Small intestine (tissue), 7 donors: ENCODE results near the gene YOD1. TPM values are rescaled to one million over a fixed set of nuclear protein-coding genes. Genes with fewer than 3 reads are reported as not detected.
A peak's percentile ranks its signal among the peaks of the same experiment; 100 is the strongest.

Experiments used
- DNase-seq, 2 donors: peaks; one replicate each; pipeline versions ENCODE4 v3.0.0 to v3.0.0-alpha.2; 2013
- FAIRE-seq: peaks from 2 replicates; lab custom pipeline; 2012; peaks lifted over from hg19 to GRCh38; lab: Jason Lieb, UNC
- H3K27ac ChIP-seq, 3 donors: one replicate each; pipeline ENCODE4 v1.5.1; 2013; ENCODE audit warnings: low read length in 2 of 3, mild to moderate bottlenecking in 2 of 3, control low read depth in 1 of 3, inconsistent platforms in 1 of 3, low read depth in 1 of 3, moderate library complexity in 1 of 3
- H3K27me3 ChIP-seq, 3 donors: one replicate each; pipeline ENCODE4 v1.6.1; 2013; ENCODE audit warnings: low read length in 3 of 3, inconsistent platforms in 1 of 3; ENCODE audit not compliant: control insufficient read depth in 3 of 3, insufficient read depth in 3 of 3
- H3K36me3 ChIP-seq, 3 donors: one replicate each; pipeline ENCODE4 v1.6.1; 2013; ENCODE audit warnings: low read length in 3 of 3, inconsistent platforms in 1 of 3, low read depth in 1 of 3, mild to moderate bottlenecking in 1 of 3, moderate library complexity in 1 of 3; ENCODE audit not compliant: control insufficient read depth in 3 of 3, insufficient read depth in 2 of 3
- H3K4me1 ChIP-seq, 3 donors: one replicate each; pipeline ENCODE4 v1.6.1; 2013; ENCODE audit warnings: low read length in 2 of 3, inconsistent platforms in 1 of 3, low read depth in 1 of 3, mild to moderate bottlenecking in 1 of 3, moderate library complexity in 1 of 3; ENCODE audit not compliant: control insufficient read depth in 3 of 3, insufficient read depth in 2 of 3
- H3K4me3 ChIP-seq, 3 donors: one replicate each; pipeline ENCODE4 v1.5.1; 2013; ENCODE audit warnings: low read length in 3 of 3, control low read depth in 1 of 3, inconsistent platforms in 1 of 3, low read depth in 1 of 3, mild to moderate bottlenecking in 1 of 3, moderate library complexity in 1 of 3
- H3K9me3 ChIP-seq, 2 donors: one replicate each; pipeline ENCODE4 v1.6.1; 2013; ENCODE audit warnings: low read depth in 1 of 2, low read length in 1 of 2; ENCODE audit not compliant: control insufficient read depth in 2 of 2, insufficient read depth in 1 of 2
- WGBS, 3 donors: extraction: QIAGEN DNeasy Blood & Tissue Kit; methylation state at CpG; one replicate each; pipeline ENCODE4 v1.1.7; 2013; 5-methylcytosine and 5-hydroxymethylcytosine counted together
- polyA plus RNA-seq, 4 donors: library from polyadenylated mRNA; stranded (reverse) in 3 of 4; unstranded in 1 of 4; fragments of 200-250 nt in 3 of 4; fragments of 120-200 nt in 1 of 4; gene quantifications; one replicate each; pipeline versions ENCODE4 v1.2.1 to v1.2.3, GENCODE V29; 2013
- donor health status: healthy with polysubstance abuse.
- donor health status: control.
- donor health status: control.
- donor health status: Bipolar disorder and iron deficiency.
- donor health status: healthy.

Gene YOD1
- polyA plus RNA-seq, 4 donors, result 1.9 to 8.4 (median 2.7) TPM

GRCh38 chr1:207040181-207040533 lies 10.9 kb downstream of the YOD1 start:
- Histone ChIP-seq H3K27me3 (no peaks in the 10 kb centered on the region), H3K9me3 (no peaks in the 10 kb centered on the region), H3K4me1 (peaks cover 0 to 9% (median 0%) of the 10 kb centered on the region in 3 donors), H3K36me3 (no peaks in the 10 kb centered on the region), H3K4me3 (no peak overlapping the region), H3K27ac (no peak overlapping the region)
- FAIRE-seq, result no peak
- 52 to 65% (median 61%) methylated on average over 3 of the region's 3 CpGs for WGBS, 3 donors
- DNase-seq, result no peak

GRCh38 chr1:207039380-207040180 lies 11.4 kb downstream of the YOD1 start:
- Histone ChIP-seq H3K4me1 (peaks cover 0 to 9% (median 0%) of the 10 kb centered on the region in 3 donors), H3K36me3 (no peaks in the 10 kb centered on the region), H3K9me3 (no peaks in the 10 kb centered on the region), H3K4me3 (no peak overlapping the region), H3K27me3 (no peaks in the 10 kb centered on the region), H3K27ac (no peak overlapping the region)
- FAIRE-seq (no peak), DNase-seq (peak in 1 of 2 donors; percentile 13)
- WGBS, 3 donors, result 80 to 86% (median 82%) methylated on average over 4 of the region's 4 CpGs

GRCh38 chr1:207036865-207037264 lies 14.1 kb downstream of the YOD1 start:
- DNase-seq (no peak), FAIRE-seq (no peak)

GRCh38 chr1:207035877-207036551 lies 15.0 kb downstream of the YOD1 start:
- Histone ChIP-seq H3K36me3 (peaks cover 0 to 3% (median 0%) of the 10 kb centered on the region in 3 donors), H3K27ac (no peak overlapping the region), H3K4me3 (no peak overlapping the region), H3K27me3 (no peaks in the 10 kb centered on the region), H3K4me1 (peaks cover 0 to 15% (median 2%) of the 10 kb centered on the region in 3 donors), H3K9me3 (no peaks in the 10 kb centered on the region)
- FAIRE-seq (no peak), DNase-seq (peak in 1 of 2 donors; percentile 44)
- 68 to 83% (median 71%) methylated on average over 4 of the region's 4 CpGs for WGBS, 3 donors

More at GRCh38 chr1:207036865-207037264, 14.1 kb downstream of the YOD1 start:
- H3K4me3 ChIP-seq, result no peak overlapping the region
- no peaks in the 10 kb centered on the region for H3K27me3 ChIP-seq
- H3K9me3 ChIP-seq, result no peaks in the 10 kb centered on the region
- H3K27ac ChIP-seq, result no peak overlapping the region
- no peaks in the 10 kb centered on the region for H3K36me3 ChIP-seq
- peaks cover 0 to 15% (median 2%) of the 10 kb centered on the region in 3 donors for H3K4me1 ChIP-seq
- WGBS, 3 donors, result 84 to 94% (median 89%) methylated on average over 1 of the region's 1 CpG

- no peak overlapping the region for H3K27ac ChIP-seq
- FAIRE-seq (no peak), DNase-seq (peak in 1 of 2 donors; percentile 37)
- peaks cover 0 to 15% (median 2%) of the 10 kb centered on the region in 3 donors for H3K4me1 ChIP-seq
- H3K27me3 ChIP-seq, result no peaks in the 10 kb centered on the region
- H3K9me3 ChIP-seq, result no peaks in the 10 kb centered on the region
- H3K4me3 ChIP-seq, result no peak overlapping the region
- peaks cover 0 to 3% (median 0%) of the 10 kb centered on the region in 3 donors for H3K36me3 ChIP-seq
Observed at GRCh38 chr1:207034998-207035397, 16.0 kb downstream of the YOD1 start.

- Histone ChIP-seq H3K27me3 (no peaks in the 10 kb centered on the region), H3K36me3 (peaks cover 0 to 3% (median 0%) of the 10 kb centered on the region in 3 donors), H3K27ac (no peak overlapping the region), H3K4me3 (no peak overlapping the region), H3K9me3 (no peaks in the 10 kb centered on the region), H3K4me1 (peaks cover 0 to 17% (median 2%) of the 10 kb centered on the region in 3 donors)
- peak; percentile 36 to 53 for DNase-seq
- 20 to 62% (median 39%) methylated on average over 1 of the region's 1 CpG for WGBS, 3 donors
- FAIRE-seq, result no peak
Observed at GRCh38 chr1:207034208-207034607, 16.8 kb downstream of the YOD1 start.

- Histone ChIP-seq H3K9me3 (no peaks in the 10 kb centered on the region), H3K27ac (peak overlapping the region in 2 of 3 donors; percentile 94 to 98), H3K4me1 (peaks cover 0 to 25% (median 2%) of the 10 kb centered on the region in 3 donors), H3K27me3 (no peaks in the 10 kb centered on the region), H3K4me3 (no peak overlapping the region), H3K36me3 (peaks cover 0 to 7% (median 0%) of the 10 kb centered on the region in 3 donors)
- DNase-seq, result no peak
- FAIRE-seq, result no peak
- 34 to 68% (median 50%) methylated on average over 2 of the region's 2 CpGs for WGBS, 3 donors
Observed at GRCh38 chr1:207033302-207033701, 17.7 kb downstream of the YOD1 start.

GRCh38 chr1:207032528-207033017 lies 18.4 kb downstream of the YOD1 start, which contains the start of gene C1orf116:
TSS of gene C1orf116 (minus strand) at chr1:207032756. CDS start at chr1:207027598, 5,158 bp downstream.
- DNase-seq (peak; percentile 94 to 99), FAIRE-seq (no peak)
- peaks cover 0 to 29% (median 2%) of the 10 kb centered on the region in 3 donors for H3K4me1 ChIP-seq
- peaks cover 0 to 8% (median 0%) of the 10 kb centered on the region in 3 donors for H3K36me3 ChIP-seq
- peak within 1 kb of the TSS; percentile 94 to 98 (median 97) for H3K27ac ChIP-seq
- 4 to 6% (median 5%) methylated on average over 1 of the region's 1 CpG for whole genome bisulfite sequencing, 3 donors
- H3K9me3 ChIP-seq, result no peaks in the 10 kb centered on the region
- peak within 1 kb of the TSS; percentile 20 to 81 (median 58) for H3K4me3 ChIP-seq
- no peaks in the 10 kb centered on the region for H3K27me3 ChIP-seq
